ENCODE data around the gene SLC16A3.
A peak's percentile ranks its signal among the peaks of the same experiment; 100 is the strongest.

GRCh38 chr17:82205720-82206508 lies 22.9 kb upstream of the SLC16A3 start:
- TF ChIP-seq JUN (CRISPR knock-in tag; IDR thresholded peaks at IDR 0.05) (no peak), IRF1 (CRISPR knock-in tag; IDR thresholded peaks at IDR 0.05) (no peak), NFYB (CRISPR knock-in tag; conservative IDR thresholded peaks at IDR 0.05; ENCODE audit: low read depth) (no peak), NR1H2 (CRISPR knock-in tag; IDR thresholded peaks at IDR 0.05) (no peak), TCF7 (CRISPR knock-in tag; IDR thresholded peaks at IDR 0.05; ENCODE audit: low read depth) (no peak), MAX (CRISPR knock-in tag; IDR thresholded peaks at IDR 0.05) (no peak), CTCF (IDR thresholded peaks at IDR 0.05) (peak; percentile 70)

All from WTC11 (cell line).